ENCODE data around the gene CST9.

- TF ChIP-seq CTCF (IDR thresholded peaks at IDR 0.05) (no peak), POLR2AphosphoS5 (IDR thresholded peaks at IDR 0.05; ENCODE audit: low read depth, low read length) (no peak)
- TF ChIP-seq, protein P1, sequence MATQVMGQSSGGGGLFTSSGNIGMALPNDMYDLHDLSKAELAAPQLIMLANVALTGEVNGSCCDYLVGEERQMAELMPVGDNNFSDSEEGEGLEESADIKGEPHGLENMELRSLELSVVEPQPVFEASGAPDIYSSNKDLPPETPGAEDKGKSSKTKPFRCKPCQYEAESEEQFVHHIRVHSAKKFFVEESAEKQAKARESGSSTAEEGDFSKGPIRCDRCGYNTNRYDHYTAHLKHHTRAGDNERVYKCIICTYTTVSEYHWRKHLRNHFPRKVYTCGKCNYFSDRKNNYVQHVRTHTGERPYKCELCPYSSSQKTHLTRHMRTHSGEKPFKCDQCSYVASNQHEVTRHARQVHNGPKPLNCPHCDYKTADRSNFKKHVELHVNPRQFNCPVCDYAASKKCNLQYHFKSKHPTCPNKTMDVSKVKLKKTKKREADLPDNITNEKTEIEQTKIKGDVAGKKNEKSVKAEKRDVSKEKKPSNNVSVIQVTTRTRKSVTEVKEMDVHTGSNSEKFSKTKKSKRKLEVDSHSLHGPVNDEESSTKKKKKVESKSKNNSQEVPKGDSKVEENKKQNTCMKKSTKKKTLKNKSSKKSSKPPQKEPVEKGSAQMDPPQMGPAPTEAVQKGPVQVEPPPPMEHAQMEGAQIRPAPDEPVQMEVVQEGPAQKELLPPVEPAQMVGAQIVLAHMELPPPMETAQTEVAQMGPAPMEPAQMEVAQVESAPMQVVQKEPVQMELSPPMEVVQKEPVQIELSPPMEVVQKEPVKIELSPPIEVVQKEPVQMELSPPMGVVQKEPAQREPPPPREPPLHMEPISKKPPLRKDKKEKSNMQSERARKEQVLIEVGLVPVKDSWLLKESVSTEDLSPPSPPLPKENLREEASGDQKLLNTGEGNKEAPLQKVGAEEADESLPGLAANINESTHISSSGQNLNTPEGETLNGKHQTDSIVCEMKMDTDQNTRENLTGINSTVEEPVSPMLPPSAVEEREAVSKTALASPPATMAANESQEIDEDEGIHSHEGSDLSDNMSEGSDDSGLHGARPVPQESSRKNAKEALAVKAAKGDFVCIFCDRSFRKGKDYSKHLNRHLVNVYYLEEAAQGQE (IDR thresholded peaks at IDR 0.05; ENCODE audit: insufficient read depth in 1 of 2, low read depth in 2 of 2, low read length in 1 of 2), result no peak
Measured at GRCh38 chr20:23634044-23634801, 28.5 kb upstream of the CST9 start.

All from Panc1 (cell line).